GM19043 (cell line): Measurements from ENCODE around the gene BEND3.
"Not testable (repeated sequence)": the region's sequence is repeated elsewhere in the genome, so short reads cannot be mapped to it uniquely, and the experiment has no call there.

ENCODE experiments used
- ATAC-seq: cut with Tn5 transposase; IDR thresholded peaks from one replicate; pipeline ENCODE4 v1.9.1; 2021; ENCODE audit warnings: low read depth; ENCODE audit not compliant: unreplicated experiment

Gene BEND3

DNA sequence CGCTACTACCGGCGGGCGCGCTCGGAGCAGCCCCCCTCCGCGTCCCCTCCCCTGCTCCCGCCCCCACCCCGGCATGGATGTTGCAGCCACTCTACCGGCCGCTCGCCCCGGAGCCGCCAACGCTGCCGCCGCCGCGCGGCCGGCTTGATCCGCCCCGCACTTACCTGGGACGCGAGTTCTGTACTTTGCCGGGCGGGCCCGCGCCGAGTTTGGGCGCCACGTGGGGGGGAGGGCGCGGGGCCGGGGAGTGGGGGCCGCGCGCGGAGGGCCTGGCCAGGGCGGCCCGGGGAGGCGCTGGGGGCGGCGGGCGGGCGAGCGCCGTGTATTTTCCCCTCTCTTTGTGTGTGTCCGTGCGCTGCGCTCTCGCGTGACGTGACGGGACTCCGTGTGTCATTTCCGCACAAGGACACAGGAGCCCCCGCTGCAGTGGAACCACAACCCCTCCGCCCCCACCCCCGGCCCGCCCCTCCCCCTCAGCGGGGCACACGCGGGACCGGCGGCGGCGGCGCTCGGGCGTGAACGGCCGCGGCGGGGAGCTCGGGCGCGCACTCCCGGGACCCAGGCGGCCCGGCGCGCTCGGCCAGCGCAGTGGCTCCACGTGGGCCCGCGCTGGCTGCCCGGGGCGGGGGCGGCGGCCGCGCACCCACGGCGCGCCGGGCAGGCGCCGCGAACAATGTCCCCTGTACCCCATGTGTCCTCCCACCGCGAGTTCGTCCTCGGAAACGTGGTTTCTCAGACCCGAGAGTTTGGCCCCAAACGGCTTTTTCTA lies at the start of gene BEND3:
BEND3 (minus strand) TSS at position 590 of the 769 bp plus-strand sequence. CDS start 16,230 bp downstream, outside the sequence.
- peak; percentile 3 for ATAC-seq

DNA sequence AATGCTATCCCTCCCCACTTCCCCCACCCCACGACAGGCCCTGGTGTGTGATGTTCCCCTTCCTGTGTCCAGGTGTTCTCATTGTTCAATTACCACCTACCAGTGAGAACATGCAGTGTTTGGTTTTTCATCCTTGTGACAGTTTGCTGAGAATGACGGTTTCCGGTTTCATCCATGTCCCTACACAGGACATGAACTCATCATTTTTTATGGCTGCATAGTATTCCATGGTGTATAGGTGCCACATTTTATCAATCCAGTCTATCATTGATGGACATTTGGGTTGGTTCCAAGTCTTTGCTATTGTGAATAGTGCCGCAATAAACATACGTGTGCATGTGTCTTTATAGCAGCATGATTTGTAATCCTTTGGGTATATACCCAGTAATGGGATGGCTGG lies 49.0 kb upstream of the BEND3 start:
- not testable (repeated sequence) for ATAC-seq

DNA sequence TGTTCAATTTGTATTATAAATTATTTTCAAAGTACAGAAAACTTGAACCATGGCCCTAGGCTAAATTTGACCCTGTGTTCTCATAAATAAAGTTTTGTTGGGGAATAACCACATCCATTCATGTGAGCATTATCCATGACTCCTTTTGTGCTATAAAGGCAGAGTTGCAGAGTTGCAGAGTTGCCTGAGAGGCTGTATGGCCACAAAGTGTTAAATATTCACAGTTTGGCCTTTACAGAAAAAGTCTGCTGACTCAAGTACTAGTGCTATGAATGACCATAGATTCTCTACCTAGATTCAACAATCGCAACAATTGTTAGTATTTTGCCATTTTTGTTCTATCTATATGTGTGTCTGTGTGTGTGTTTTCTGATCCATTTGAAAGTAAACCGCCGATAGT lies 46.2 kb upstream of the BEND3 start:
- ATAC-seq = no peak

GRCh38 chr6:107156617-107157016 lies 41.3 kb upstream of the BEND3 start:
- ATAC-seq = no peak

GRCh38 chr6:107154801-107155160 lies 39.5 kb upstream of the BEND3 start:
- no peak for ATAC-seq

GRCh38 chr6:107154131-107154800 lies 39.0 kb upstream of the BEND3 start:
- ATAC-seq = no peak

- ATAC-seq = no peak
Observed at GRCh38 chr6:107152638-107153430, 37.5 kb upstream of the BEND3 start.

DNA sequence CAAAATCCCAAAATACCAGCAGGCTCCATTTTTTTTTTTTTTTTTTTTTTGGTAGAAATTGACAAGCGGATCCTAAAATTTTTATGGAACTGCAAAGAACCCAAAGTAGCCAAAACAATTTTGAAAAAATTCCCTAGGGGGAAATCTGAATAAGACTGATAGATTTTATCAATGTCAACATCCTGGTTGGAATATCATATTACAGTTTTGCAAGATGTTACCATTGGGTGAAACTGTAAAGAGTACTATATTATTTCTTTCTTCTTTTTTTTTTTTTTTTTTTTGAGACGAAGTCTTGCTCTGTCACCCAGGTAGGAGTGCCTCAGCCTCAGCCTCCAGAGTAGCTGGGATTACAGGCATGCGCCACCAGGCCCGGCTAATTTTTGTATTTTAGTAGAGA lies 29.4 kb upstream of the BEND3 start:
- no peak for ATAC-seq

GRCh38 chr6:107144014-107144413 lies 28.7 kb upstream of the BEND3 start:
- ATAC-seq = no peak

DNA sequence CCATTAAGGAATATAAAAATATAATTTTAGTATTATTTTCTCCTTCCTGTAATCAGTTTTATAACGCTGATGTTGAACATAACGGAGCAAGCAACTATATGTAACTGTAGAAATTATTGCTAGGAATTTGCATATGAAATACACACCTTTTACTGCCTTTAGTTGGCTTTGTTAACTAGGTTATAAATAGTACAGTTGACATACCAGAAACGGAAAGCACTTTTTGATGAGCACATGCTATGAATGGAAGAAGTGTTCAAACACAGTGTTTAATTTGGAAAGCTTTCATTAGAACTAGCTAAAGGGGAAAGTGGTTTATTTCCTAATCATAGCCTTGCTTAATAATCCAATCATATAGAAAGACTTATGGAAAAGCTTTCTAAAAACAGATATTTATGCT lies 25.3 kb upstream of the BEND3 start:
- ATAC-seq = no peak

GRCh38 chr6:107136324-107136723 lies 21.0 kb upstream of the BEND3 start:
- not testable (repeated sequence) for ATAC-seq

GRCh38 chr6:107135048-107135680 lies 19.8 kb upstream of the BEND3 start:
- not testable (repeated sequence) for ATAC-seq

- ATAC-seq = no peak
Observed at GRCh38 chr6:107132330-107132954, 17.1 kb upstream of the BEND3 start.

DNA sequence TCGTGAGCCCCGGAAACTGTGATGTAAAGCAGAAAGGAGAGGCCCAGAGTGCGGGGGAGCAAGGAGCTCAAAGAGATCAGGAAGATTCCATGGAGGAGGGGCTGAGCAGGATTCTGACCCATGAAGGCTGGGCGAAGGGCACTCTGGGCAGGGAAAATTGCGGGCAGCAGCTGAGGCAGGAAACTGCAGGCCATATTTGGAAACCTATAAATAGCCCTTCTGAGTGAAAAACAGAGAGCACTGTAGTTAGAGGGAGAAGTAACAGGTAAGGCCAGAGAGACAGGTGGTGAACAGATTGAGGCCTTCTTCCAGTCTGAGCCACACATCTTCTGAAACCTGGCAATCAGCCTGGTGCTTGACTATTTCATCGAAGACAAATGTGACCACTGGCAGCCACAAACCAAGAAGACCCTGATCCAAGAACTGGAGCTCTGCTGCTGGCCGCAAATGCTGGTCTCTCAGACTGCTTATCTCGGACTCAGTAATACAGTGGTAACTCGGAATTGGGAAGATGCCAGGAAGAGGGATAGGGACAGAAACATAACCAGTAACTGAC lies 14.1 kb upstream of the BEND3 start:
- ATAC-seq = no peak

GRCh38 chr6:107128577-107128976 lies 13.3 kb upstream of the BEND3 start:
- ATAC-seq = no peak

DNA sequence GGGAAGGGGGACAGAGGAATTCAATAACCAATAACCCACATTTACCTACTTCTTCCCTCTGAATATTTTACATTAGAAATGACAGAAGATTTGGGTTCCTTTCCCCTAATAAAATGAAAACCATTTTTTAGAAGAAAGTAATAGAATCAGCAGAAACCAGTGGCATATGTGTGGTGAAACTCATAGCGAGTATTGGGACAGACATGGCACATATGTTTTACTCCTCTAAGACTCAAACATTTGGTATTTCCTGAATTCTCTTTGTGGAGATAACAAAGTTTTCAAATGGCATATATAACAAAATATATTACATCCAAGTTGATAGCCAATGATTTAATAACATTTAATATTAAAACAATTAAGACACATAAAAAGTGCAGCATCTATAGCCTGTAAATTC lies 12.9 kb upstream of the BEND3 start:
- no peak for ATAC-seq

GRCh38 chr6:107125771-107126170 lies 10.5 kb upstream of the BEND3 start:
- no peak for ATAC-seq

DNA sequence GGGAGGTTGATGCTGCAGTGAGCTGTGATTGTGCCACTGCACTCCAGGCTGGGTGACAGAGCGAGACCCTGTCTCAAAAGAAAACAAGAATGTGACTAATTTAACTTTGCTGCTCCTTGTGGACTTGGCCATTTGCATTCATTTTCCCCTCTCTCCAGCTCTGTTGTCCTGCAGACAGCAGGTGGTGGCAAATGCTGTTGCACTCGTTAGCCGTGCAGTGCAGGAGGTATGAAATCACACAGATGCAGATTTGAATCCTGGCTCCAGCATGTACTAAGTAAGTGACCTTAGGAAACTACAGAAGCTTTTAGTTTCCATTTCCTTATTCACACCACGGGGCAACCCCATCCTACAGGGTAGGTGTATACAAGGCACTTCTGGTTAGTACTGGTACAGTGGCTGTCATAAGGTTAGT lies 9.6 kb upstream of the BEND3 start:
- peak; percentile 83 for ATAC-seq

- ATAC-seq = no peak
Observed at GRCh38 chr6:107123501-107123900, 8.2 kb upstream of the BEND3 start.

DNA sequence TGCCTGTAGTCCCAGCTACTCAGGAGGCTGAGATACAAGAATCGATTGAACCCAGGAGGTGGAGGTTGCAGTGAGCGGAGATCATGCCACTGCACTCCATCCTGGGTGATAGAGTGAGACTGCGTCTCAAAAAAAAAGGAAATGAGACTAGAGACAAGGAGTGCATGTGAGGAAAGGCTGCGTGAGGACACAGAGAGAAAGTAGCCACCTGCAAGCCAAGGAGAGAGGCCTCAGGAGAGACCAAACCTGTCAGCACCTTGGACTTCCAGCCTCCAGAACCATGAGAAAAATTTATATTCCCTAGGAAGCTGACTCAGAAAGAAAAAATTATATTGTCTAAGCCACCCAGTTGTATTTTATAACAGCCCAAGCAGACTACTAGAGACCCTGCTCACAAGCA lies 7.4 kb upstream of the BEND3 start:
- no peak for ATAC-seq
